ENCODE measurements around the gene TMEM37. TPM values are rescaled to one million over a fixed set of nuclear protein-coding genes. Genes with fewer than 3 reads are reported as not detected.

The TMEM37 gene
- polyA plus RNA-seq, 1 of the 3 experiments (the other 2 are of a cell fraction), result 0.25 TPM

GRCh38 chr2:119465687-119466086 is 34.0 kb downstream of the TMEM37 start:
- CTCF ChIA-PET, result interaction anchor here (1.5 to 5.6 kb wide), 2 partner anchors 10 to 59 kb away, joined by 4 to 56 read pairs; no protein-coding TSS in a partner anchor
- no peaks in the 10 kb centered on the region for H3K27me3 ChIP-seq (ENCODE audit: insufficient read depth)
- H3F3A ChIP-seq (replicated peaks; ENCODE audit: insufficient read depth), result no peaks in the 10 kb centered on the region
- no peak for TF ChIP-seq IRF3 (IDR thresholded peaks at IDR 0.05; ENCODE audit: low read depth, low read length)
- TF ChIP-seq MAX (IDR thresholded peaks at IDR 0.05; ENCODE audit: low read depth), result no peak
- TF ChIP-seq TAF1 (IDR thresholded peaks at IDR 0.05; ENCODE audit: borderline replicate concordance, low read depth, low read length), result no peak
- TF ChIP-seq JUND (IDR thresholded peaks at IDR 0.05), result no peak
- no peak for TF ChIP-seq GATA2 (CRISPR knock-in tag; IDR thresholded peaks at IDR 0.05)
- TF ChIP-seq MXI1 (IDR thresholded peaks at IDR 0.05; ENCODE audit: low read depth, low read length), result no peak
- TF ChIP-seq USF2 (IDR thresholded peaks at IDR 0.05; ENCODE audit: borderline replicate concordance, low read depth, low read length), result no peak
- no peak for TF ChIP-seq RAD21 (IDR thresholded peaks at IDR 0.05; ENCODE audit: low read length)
- no peak for TF ChIP-seq CHD2 (IDR thresholded peaks at IDR 0.05; ENCODE audit: low read length, partially characterized antibody)
- TF ChIP-seq RCOR1 (IDR thresholded peaks at IDR 0.05; ENCODE audit: low read length), result no peak
- no peak for TF ChIP-seq NFIC (IDR thresholded peaks at IDR 0.05; ENCODE audit: borderline replicate concordance)
- no peaks in the 10 kb centered on the region for H3K4me1 ChIP-seq (ENCODE audit: control insufficient read depth in 1 of 2, insufficient read depth in 2 of 2, low read depth in 1 of 2, low read length in 1 of 2)
- H3K4me3 ChIP-seq (ENCODE audit: low read depth in 2 of 2, low read length in 1 of 2), result no peak overlapping the region
- H4K20me1 ChIP-seq (ENCODE audit: insufficient read depth), result no peaks in the 10 kb centered on the region
- no peaks in the 10 kb centered on the region for H3K36me3 ChIP-seq (replicated peaks in 1 of 2; ENCODE audit: control insufficient read depth in 1 of 2, insufficient read depth in 2 of 2, low read length in 1 of 2)
- POLR2A ChIA-PET, result no interaction called here
- H3K27ac ChIP-seq (ENCODE audit: low read depth in 2 of 2, low read length in 1 of 2), result no peak overlapping the region
- H3K9me3 ChIP-seq, result no peaks in the 10 kb centered on the region
- no peak overlapping the region for H2AFZ ChIP-seq (ENCODE audit: low read depth)
- WGBS (ENCODE audit: low lambda C conversion rate), result 79% methylated on average over 11 of the region's 11 CpGs
- no peaks in the 10 kb centered on the region for H3K79me2 ChIP-seq (ENCODE audit: insufficient read depth)
- no peak overlapping the region for H3K4me2 ChIP-seq
- H3K9ac ChIP-seq, result no peak overlapping the region
- no peaks in the 10 kb centered on the region for H3K9me2 ChIP-seq
- DNase-seq, result no peak

- H3F3A ChIP-seq (replicated peaks; ENCODE audit: insufficient read depth), result no peaks in the 10 kb centered on the region
- CTCF ChIA-PET, result interaction anchor here (5.6 kb wide), 1 partner anchor 9 kb away, joined by 56 read pairs; no protein-coding TSS in a partner anchor
These were observed 34.7 kb downstream of the TMEM37 start for GRCh38 chr2:119466373-119466772.

More at GRCh38 chr2:119466373-119466772, 34.7 kb downstream of the TMEM37 start:
- H2AFZ ChIP-seq (ENCODE audit: low read depth), result no peak overlapping the region
- H3K9ac ChIP-seq, result no peak overlapping the region
- 63% methylated on average over 4 of the region's 4 CpGs for whole genome bisulfite sequencing (ENCODE audit: low lambda C conversion rate)
- POLR2A ChIA-PET, result no interaction called here
- DNase-seq, result no peak
- no peaks in the 10 kb centered on the region for H3K27me3 ChIP-seq (ENCODE audit: insufficient read depth)
- no peaks in the 10 kb centered on the region for H3K9me2 ChIP-seq
- no peaks in the 10 kb centered on the region for H3K4me1 ChIP-seq (ENCODE audit: control insufficient read depth in 1 of 2, insufficient read depth in 2 of 2, low read depth in 1 of 2, low read length in 1 of 2)
- no peak overlapping the region for H3K27ac ChIP-seq (ENCODE audit: low read depth in 2 of 2, low read length in 1 of 2)
- H3K9me3 ChIP-seq, result no peaks in the 10 kb centered on the region
- no peaks in the 10 kb centered on the region for H3K79me2 ChIP-seq (ENCODE audit: insufficient read depth)
- TF ChIP-seq REST (IDR thresholded peaks at IDR 0.05; ENCODE audit: low read depth, low read length) (no peak), ELF1 (IDR thresholded peaks at IDR 0.05) (no peak), TAF1 (IDR thresholded peaks at IDR 0.05; ENCODE audit: borderline replicate concordance, low read depth, low read length) (no peak)
- H3K36me3 ChIP-seq (replicated peaks in 1 of 2; ENCODE audit: control insufficient read depth in 1 of 2, insufficient read depth in 2 of 2, low read length in 1 of 2), result no peaks in the 10 kb centered on the region
- no peak overlapping the region for H3K4me3 ChIP-seq (ENCODE audit: low read depth in 2 of 2, low read length in 1 of 2)
- H3K4me2 ChIP-seq, result no peak overlapping the region
- H4K20me1 ChIP-seq (ENCODE audit: insufficient read depth), result no peaks in the 10 kb centered on the region

Measured in SK-N-SH (cell line).